SU-DHL-6 (cell line): ENCODE data around the gene NEUROG1.

Source experiments
- H2AFZ ChIP-seq: fragments of 200-600 bp; sonication (generic); 2 replicates; pipeline ENCODE4 v1.6.1; 2014; ENCODE audit warnings: low read depth, mild to moderate bottlenecking, moderate library complexity, mixed read lengths, antibody characterized with exemption, low read length; ENCODE audit not compliant: severe bottlenecking
- H3F3A ChIP-seq: fragments of 200-600 bp; shearing (Covaris generic); 2 replicates; pipeline ENCODE4 v1.6.0; 2016; ENCODE audit warnings: antibody characterized with exemption, mild to moderate bottlenecking; ENCODE audit not compliant: insufficient read depth
- H3K27ac ChIP-seq: fragments of 200-600 bp; sonication (generic); 2 replicates; pipeline ENCODE4 v1.5.1; 2016; ENCODE audit warnings: low read depth, mild to moderate bottlenecking, low read length, moderate library complexity, mixed read lengths
- H3K27me3 ChIP-seq: fragments of 200-600 bp; sonication (generic), shearing (Covaris generic); 2 replicates; pipeline ENCODE4 v1.6.0; 2014; ENCODE audit warnings: mild to moderate bottlenecking, low read length
- H3K36me3 ChIP-seq: fragments of 200-600 bp; sonication (generic); 2 replicates; pipeline ENCODE4 v1.6.1; 2014; ENCODE audit warnings: mild to moderate bottlenecking, low read length, mixed read lengths
- H3K4me2 ChIP-seq: fragments of 300-600, 200-600 bp; shearing (Covaris generic), sonication (generic); 2 replicates; pipeline ENCODE4 v1.6.0; 2014; ENCODE audit warnings: low read length, low read depth, mild to moderate bottlenecking; ENCODE audit not compliant: poor library complexity, severe bottlenecking
- H3K4me3 ChIP-seq: fragments of 200-600 bp; sonication (generic); 2 replicates; pipeline ENCODE4 v1.5.1; 2014; ENCODE audit warnings: antibody characterized with exemption, low read length, mild to moderate bottlenecking, mixed read lengths; ENCODE audit not compliant: insufficient read depth, poor library complexity, severe bottlenecking
- H3K79me2 ChIP-seq: fragments of 200-600 bp; sonication (generic); 2 replicates; pipeline ENCODE4 v1.6.1; 2014; ENCODE audit warnings: mild to moderate bottlenecking, low read length, moderate library complexity; ENCODE audit not compliant: insufficient read depth
- H3K9ac ChIP-seq: fragments of 200-600 bp; sonication (generic); 2 replicates; pipeline ENCODE4 v1.7.0; 2014; ENCODE audit warnings: mild to moderate bottlenecking, low read length
- H3K9me2 ChIP-seq: fragments of 200-600 bp; sonication (generic); replicated peaks from 2 replicates; pipeline ENCODE4 v1.6.1; 2014; ENCODE audit warnings: low read length; ENCODE audit not compliant: insufficient read depth
- H3K9me3 ChIP-seq: fragments of 200-600 bp; sonication (generic); 2 replicates; pipeline ENCODE4 v1.6.1; 2014; ENCODE audit warnings: low read length, mixed read lengths; ENCODE audit not compliant: insufficient read depth
- H4K20me1 ChIP-seq: fragments of 200-600 bp; sonication (generic); 2 replicates; pipeline ENCODE4 v1.6.1; 2014; ENCODE audit warnings: low read depth, mild to moderate bottlenecking, antibody characterized with exemption, low read length, moderate library complexity, mixed read lengths
- EZH2phosphoT487 ChIP-seq: fragments of 200-600 bp; sonication (generic), shearing (Covaris generic); conservative IDR thresholded peaks from 2 replicates; pipeline ENCODE4 v1.6.1; 2018; ENCODE audit warnings: mild to moderate bottlenecking, antibody characterized with exemption, low read length, moderate library complexity, mixed read lengths
- TF ChIP-seq, protein P1 (sequence below): fragments of 200-600 bp; sonication (generic); IDR thresholded peaks from one replicate; pipeline ENCODE4 v1.5.1; 2017; ENCODE audit warnings: antibody characterized with exemption, mild to moderate bottlenecking, low read length, moderate library complexity; ENCODE audit not compliant: insufficient read depth, poor library complexity, severe bottlenecking

Gene NEUROG1

DNA sequence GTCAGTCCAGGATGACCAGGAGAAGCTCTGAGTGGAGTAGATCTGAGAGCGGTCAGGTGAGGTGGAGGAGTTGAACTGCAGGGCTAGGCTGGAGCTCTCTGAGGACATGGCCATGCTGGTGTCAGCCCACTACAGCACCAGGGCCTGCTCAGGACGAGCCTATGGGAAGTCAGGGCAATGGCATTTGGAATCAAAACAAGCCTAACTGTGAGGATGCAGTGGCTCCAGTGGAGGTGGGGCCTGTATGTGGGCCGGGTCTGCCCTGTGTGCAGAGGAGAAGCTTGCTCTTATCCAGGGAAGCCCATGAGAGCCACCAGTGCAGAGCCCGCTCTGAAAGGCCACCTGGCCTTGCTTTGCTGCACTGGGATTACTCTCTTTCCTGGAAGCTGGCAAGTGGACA lies 31.9 kb upstream of the NEUROG1 start:
- Histone ChIP-seq H3K36me3 (no peaks in the 10 kb centered on the region), H3K27me3 (no peaks in the 10 kb centered on the region), H3K4me2 (no peak overlapping the region), H3K9ac (no peak overlapping the region), H3F3A (no peaks in the 10 kb centered on the region), H3K9me3 (no peaks in the 10 kb centered on the region), H3K4me3 (no peak overlapping the region), H3K79me2 (no peaks in the 10 kb centered on the region), H4K20me1 (no peaks in the 10 kb centered on the region), H3K9me2 (no peaks in the 10 kb centered on the region), H3K27ac (no peak overlapping the region), H2AFZ (no peak overlapping the region)
- TF ChIP-seq EZH2phosphoT487, result no peak
- TF ChIP-seq, protein P1, sequence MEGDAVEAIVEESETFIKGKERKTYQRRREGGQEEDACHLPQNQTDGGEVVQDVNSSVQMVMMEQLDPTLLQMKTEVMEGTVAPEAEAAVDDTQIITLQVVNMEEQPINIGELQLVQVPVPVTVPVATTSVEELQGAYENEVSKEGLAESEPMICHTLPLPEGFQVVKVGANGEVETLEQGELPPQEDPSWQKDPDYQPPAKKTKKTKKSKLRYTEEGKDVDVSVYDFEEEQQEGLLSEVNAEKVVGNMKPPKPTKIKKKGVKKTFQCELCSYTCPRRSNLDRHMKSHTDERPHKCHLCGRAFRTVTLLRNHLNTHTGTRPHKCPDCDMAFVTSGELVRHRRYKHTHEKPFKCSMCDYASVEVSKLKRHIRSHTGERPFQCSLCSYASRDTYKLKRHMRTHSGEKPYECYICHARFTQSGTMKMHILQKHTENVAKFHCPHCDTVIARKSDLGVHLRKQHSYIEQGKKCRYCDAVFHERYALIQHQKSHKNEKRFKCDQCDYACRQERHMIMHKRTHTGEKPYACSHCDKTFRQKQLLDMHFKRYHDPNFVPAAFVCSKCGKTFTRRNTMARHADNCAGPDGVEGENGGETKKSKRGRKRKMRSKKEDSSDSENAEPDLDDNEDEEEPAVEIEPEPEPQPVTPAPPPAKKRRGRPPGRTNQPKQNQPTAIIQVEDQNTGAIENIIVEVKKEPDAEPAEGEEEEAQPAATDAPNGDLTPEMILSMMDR, result no peak

DNA sequence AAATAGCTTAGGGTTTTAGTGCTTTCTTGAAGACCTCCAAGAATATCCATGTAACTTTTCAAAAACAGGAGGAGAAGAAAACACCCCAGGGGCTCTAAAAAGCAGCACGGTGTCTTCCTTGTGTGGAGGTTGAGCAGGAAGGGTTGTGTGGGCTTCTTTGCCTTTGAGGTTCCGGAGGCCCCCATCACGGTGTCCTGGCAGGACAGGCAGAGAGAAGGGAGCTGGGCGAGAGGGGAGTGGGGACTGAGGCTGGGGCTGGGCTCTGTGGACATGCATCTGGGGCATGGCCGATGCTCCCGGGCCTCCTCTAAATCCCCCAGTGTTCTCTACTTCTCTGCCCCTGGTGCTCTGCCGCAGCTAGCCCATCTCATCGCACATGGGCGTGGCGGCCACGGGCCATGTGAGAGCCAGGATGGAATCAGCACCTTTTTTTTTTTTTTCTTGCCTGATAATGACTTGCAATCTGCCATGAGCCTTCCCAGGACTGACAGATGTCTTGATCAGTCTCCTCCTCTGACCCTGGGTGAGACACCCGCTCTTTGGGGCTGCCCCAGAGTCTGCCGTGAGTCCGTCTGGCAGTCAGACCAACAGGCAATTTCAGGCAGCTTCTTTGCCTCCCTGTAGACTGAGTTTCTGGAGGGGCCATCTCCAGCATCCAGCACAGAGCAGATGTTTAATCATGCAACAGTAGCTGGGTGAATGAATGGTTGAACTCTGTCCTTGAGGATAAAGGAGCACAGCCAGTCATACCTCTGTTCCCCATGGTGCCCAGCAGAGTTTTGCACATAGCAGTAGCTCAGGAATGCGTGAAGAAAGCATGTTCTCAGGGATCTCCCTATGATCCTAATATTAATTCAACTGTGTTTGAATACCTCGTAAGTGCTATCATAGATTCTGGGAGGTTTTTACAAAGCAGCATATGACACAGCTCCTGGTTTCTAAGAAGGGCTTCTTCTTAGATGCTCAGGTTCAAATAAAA lies 30.9 kb upstream of the NEUROG1 start:
- H3K9me2 ChIP-seq, result no peaks in the 10 kb centered on the region
- no peaks in the 10 kb centered on the region for H3K27me3 ChIP-seq
- no peak overlapping the region for H3K4me2 ChIP-seq
- H3K36me3 ChIP-seq, result no peaks in the 10 kb centered on the region
- H3F3A ChIP-seq, result no peaks in the 10 kb centered on the region
- H2AFZ ChIP-seq, result no peak overlapping the region
- no peaks in the 10 kb centered on the region for H3K9me3 ChIP-seq
- no peak overlapping the region for H3K9ac ChIP-seq
- H4K20me1 ChIP-seq, result no peaks in the 10 kb centered on the region
- no peak overlapping the region for H3K27ac ChIP-seq
- TF ChIP-seq, protein P1, result no peak
- TF ChIP-seq EZH2phosphoT487, result no peak
- no peak overlapping the region for H3K4me3 ChIP-seq
- no peaks in the 10 kb centered on the region for H3K79me2 ChIP-seq

DNA sequence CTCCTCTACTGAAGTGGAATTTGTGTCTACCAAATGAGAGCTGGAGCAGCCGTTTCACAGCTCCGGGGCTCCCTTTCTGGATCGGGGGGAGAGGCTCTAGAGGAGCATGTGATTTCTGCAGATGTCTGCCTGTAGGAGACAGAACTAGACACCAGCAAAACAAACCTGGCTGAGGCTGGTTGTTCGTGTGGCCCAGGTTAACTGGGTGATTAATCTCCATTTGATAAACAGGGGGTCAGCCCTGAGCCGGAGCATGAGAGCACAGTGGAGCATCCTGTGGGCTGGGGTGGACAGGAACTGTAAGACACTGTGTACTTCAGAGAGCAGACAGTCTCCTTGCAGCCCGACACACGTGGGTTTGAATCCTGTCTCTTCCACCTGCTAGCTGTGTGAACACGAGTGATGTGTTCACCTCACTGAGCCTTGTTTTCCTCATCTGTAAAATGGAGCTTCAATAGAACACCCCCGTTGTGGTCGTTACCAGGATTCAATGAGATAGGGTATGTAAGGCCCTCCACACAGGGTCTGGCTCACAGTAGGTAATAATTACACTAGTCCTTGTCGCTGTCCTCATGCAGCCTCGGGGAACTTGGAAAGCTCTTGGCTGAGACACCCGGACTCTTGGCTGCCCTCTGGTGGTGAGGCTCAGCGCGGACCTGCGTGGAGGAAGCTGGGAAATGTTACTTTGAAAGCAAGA lies 30.1 kb upstream of the NEUROG1 start:
- Histone ChIP-seq H3K4me3 (no peak overlapping the region), H3K79me2 (no peaks in the 10 kb centered on the region), H3K36me3 (no peaks in the 10 kb centered on the region), H4K20me1 (no peaks in the 10 kb centered on the region), H3K27me3 (no peaks in the 10 kb centered on the region), H2AFZ (no peak overlapping the region), H3K9me2 (no peaks in the 10 kb centered on the region), H3F3A (no peaks in the 10 kb centered on the region), H3K9me3 (no peaks in the 10 kb centered on the region), H3K4me2 (no peak overlapping the region), H3K9ac (no peak overlapping the region), H3K27ac (no peak overlapping the region)
- TF ChIP-seq, protein P1, result peak; percentile 94
- TF ChIP-seq EZH2phosphoT487, result no peak
